Measurements from ENCODE around the gene SKA3. TPM values are rescaled to one million over a fixed set of nuclear protein-coding genes. Genes with fewer than 3 reads are reported as not detected.

The SKA3 gene
- polyA plus RNA-seq, 1 donor (not counting 4 experiments of a cell fraction or from before 2014, with no cell fraction given) = 13.4 TPM

- Histone ChIP-seq H3K9me1 (ENCODE audit: control insufficient read depth, extremely low read depth, insufficient read depth, low read length) (no peaks in the 10 kb centered on the region), H3K79me2 (ENCODE audit: control insufficient read depth, insufficient read depth, low read length) (no peaks in the 10 kb centered on the region), H3K9ac (ENCODE audit: control insufficient read depth, extremely low read depth, insufficient read depth, low read length) (no peak overlapping the region), H3K4me1 (ENCODE audit: control insufficient read depth, extremely low read depth, insufficient read depth, low read length) (no peaks in the 10 kb centered on the region), H3K27ac (ENCODE audit: control insufficient read depth, insufficient read depth, low read length) (no peak overlapping the region), H3K27me3 (ENCODE audit: control insufficient read depth, extremely low read depth, insufficient read depth, low read length) (no peaks in the 10 kb centered on the region), H4K20me1 (ENCODE audit: control insufficient read depth, extremely low read depth, insufficient read depth, low read length) (no peaks in the 10 kb centered on the region), H3K4me2 (ENCODE audit: control insufficient read depth, extremely low read depth, insufficient read depth, low read depth, low read length) (no peak overlapping the region), H3K36me3 (ENCODE audit: control insufficient read depth in 2 of 2, extremely low read depth in 1 of 2, insufficient read depth in 2 of 2, low read length in 2 of 2) (no peaks in the 10 kb centered on the region), H3K4me3 (ENCODE audit: control insufficient read depth in 2 of 3, extremely low read depth in 1 of 3, insufficient read depth in 2 of 3, low read depth in 1 of 3, low read length in 3 of 3) (no peak overlapping the region), H2AFZ (ENCODE audit: control insufficient read depth, low read length) (no peak overlapping the region), H3K9me3 (ENCODE audit: control insufficient read depth, low read depth, low read length) (no peaks in the 10 kb centered on the region)
- DNase-seq (ENCODE audit: low read depth, low spot score) = no peak
- FAIRE-seq = no peak
- TF ChIP-seq CTCF (optimal IDR thresholded peaks at IDR 0.05 in 1 of 3, IDR thresholded peaks at IDR 0.05 in 1 of 3, conservative IDR thresholded peaks at IDR 0.05 in 1 of 3; ENCODE audit: extremely low read depth in 1 of 3, insufficient read depth in 2 of 3, low read length in 3 of 3) = no peak
- no peak for TF ChIP-seq EZH2 (IDR thresholded peaks at IDR 0.05; ENCODE audit: low read length)
- dilution Hi-C loops (cut with MboI; ENCODE audit: extremely low pct_ligation_motif_present, low sequenced_read_pairs) = no loop called here
Observed at GRCh38 chr13:21212138-21212775, 35.9 kb upstream of the SKA3 start.

- no peaks in the 10 kb centered on the region for H3K36me3 ChIP-seq (ENCODE audit: control insufficient read depth in 2 of 2, extremely low read depth in 1 of 2, insufficient read depth in 2 of 2, low read length in 2 of 2)
- no peak overlapping the region for H3K27ac ChIP-seq (ENCODE audit: control insufficient read depth, insufficient read depth, low read length)
- H2AFZ ChIP-seq (ENCODE audit: control insufficient read depth, low read length) = no peak overlapping the region
- no peaks in the 10 kb centered on the region for H3K4me1 ChIP-seq (ENCODE audit: control insufficient read depth, extremely low read depth, insufficient read depth, low read length)
- H4K20me1 ChIP-seq (ENCODE audit: control insufficient read depth, extremely low read depth, insufficient read depth, low read length) = no peaks in the 10 kb centered on the region
- dilution Hi-C loops (cut with MboI; ENCODE audit: extremely low pct_ligation_motif_present, low sequenced_read_pairs) = no loop called here
- no peak overlapping the region for H3K4me3 ChIP-seq (ENCODE audit: control insufficient read depth in 2 of 3, extremely low read depth in 1 of 3, insufficient read depth in 2 of 3, low read depth in 1 of 3, low read length in 3 of 3)
- H3K4me2 ChIP-seq (ENCODE audit: control insufficient read depth, extremely low read depth, insufficient read depth, low read depth, low read length) = no peak overlapping the region
- H3K79me2 ChIP-seq (ENCODE audit: control insufficient read depth, insufficient read depth, low read length) = no peaks in the 10 kb centered on the region
- H3K9ac ChIP-seq (ENCODE audit: control insufficient read depth, extremely low read depth, insufficient read depth, low read length) = no peak overlapping the region
- no peaks in the 10 kb centered on the region for H3K9me1 ChIP-seq (ENCODE audit: control insufficient read depth, extremely low read depth, insufficient read depth, low read length)
- H3K27me3 ChIP-seq (ENCODE audit: control insufficient read depth, extremely low read depth, insufficient read depth, low read length) = no peaks in the 10 kb centered on the region
- H3K9me3 ChIP-seq (ENCODE audit: control insufficient read depth, low read depth, low read length) = no peaks in the 10 kb centered on the region
- FAIRE-seq (no peak), DNase-seq (ENCODE audit: low read depth, low spot score) (no peak)
- no peak for TF ChIP-seq CTCF (optimal IDR thresholded peaks at IDR 0.05 in 1 of 3, IDR thresholded peaks at IDR 0.05 in 1 of 3, conservative IDR thresholded peaks at IDR 0.05 in 1 of 3; ENCODE audit: extremely low read depth in 1 of 3, insufficient read depth in 2 of 3, low read length in 3 of 3)
- TF ChIP-seq EZH2 (IDR thresholded peaks at IDR 0.05; ENCODE audit: low read length) = no peak
Observed at GRCh38 chr13:21208652-21209154, 32.4 kb upstream of the SKA3 start.
